Measurements from ENCODE around the gene GMPR.
"Not testable (repeated sequence)": the region's sequence is repeated elsewhere in the genome, so short reads cannot be mapped to it uniquely, and the experiment has no call there.

GMPR gene

DNA sequence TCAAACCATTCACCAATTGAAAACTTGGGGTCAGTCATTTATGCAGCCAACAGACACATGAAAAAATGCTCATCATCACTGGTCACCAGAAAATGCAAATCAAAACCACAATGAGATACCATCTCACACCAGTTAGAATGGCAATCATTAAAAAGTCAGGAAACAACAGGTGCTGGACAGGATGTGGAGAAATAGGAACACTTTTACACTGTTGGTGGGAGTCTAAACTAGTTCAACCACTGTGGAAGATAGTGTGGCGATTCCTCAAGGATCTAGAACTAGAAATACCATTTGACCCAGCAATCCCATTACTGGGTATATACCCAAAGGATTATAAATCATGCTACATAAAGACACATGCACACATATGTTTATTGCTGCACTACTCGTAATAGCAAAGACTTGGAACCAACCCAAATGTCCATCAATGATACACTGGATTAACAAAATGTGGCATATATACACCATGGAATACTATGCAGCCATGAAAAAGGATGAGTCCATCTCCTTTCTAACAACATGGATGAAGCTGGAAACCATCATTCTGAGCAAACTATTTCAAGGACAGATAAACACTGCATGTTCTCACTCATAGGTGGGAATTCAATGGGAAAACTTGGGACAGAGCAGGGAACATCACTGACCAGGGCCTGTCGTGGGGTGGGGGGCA, 13.2 kb upstream of the GMPR start:
- not testable (repeated sequence) for DNase-seq (ENCODE audit: low spot score)

DNA sequence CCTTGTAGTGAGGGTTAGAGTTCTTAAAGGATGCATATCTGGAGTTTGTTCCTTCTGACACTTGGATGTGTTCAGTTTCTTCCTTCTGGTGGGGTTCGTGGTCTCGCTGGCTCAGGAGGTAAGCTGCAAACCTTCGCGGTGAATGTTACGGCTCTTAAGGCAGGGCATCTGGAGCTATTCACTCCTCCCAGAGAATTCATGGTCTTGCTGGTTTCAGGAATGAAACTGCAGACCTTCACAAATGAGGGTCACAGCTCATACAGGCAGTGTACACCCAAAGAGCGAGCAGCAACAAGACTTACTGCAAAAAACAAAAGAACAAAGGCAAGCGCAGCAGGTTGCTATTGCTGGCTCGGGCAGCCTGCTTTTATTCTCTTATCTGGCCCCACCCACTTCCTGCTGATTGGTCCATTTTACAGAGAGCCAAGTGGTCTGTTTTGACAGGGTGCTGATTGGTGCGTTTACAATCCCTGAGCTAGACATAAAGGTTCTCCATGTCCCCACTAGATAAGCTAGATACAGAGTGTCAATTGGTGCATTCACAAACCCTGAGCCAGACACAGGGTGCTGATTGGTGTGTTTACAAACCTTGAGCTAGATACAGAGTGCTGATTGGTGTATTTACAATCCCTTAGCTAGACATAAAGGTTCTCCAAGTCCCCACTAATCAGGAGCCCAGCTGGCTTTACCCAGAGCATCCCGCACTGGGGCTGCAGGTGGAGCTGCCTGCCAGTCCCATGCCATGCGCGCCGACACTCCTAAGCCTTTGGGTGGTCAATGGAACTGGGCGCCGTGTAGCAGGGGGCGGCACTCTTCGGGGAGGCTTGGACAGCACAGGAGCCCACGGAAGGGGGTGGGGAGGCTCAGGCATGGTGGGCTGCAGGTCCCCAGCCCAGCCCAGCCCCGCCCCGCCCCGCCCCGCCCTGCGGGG, 12.0 kb upstream of the GMPR start:
- DNase-seq (ENCODE audit: low spot score) = not testable (repeated sequence)

DNA sequence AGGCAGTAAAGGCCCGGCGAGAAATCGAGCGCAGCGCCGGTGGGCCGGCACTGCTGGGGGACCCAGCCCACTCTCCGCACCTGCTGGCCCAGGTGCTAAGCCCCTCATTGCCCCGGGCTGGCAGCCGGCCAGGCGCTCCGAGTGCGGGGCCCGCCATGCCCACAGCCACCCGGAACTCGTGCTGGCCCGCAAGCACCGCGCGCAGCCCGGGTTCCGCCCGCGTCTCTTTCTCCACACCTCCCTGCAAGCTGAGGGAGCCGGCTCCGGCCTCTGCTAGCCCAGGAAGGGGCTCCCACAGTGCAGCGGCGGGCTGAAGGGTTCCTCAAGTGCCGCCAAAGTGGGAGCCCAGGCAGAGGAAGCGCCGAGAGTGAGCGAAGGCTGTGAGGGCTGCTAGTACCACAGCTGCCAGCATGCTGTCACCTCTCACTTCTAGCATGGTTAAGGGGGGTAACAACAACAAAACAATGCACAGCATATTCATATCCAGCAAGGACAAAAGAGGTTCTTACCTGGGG, 11.3 kb upstream of the GMPR start:
- no peak for DNase-seq (ENCODE audit: low spot score)

DNA sequence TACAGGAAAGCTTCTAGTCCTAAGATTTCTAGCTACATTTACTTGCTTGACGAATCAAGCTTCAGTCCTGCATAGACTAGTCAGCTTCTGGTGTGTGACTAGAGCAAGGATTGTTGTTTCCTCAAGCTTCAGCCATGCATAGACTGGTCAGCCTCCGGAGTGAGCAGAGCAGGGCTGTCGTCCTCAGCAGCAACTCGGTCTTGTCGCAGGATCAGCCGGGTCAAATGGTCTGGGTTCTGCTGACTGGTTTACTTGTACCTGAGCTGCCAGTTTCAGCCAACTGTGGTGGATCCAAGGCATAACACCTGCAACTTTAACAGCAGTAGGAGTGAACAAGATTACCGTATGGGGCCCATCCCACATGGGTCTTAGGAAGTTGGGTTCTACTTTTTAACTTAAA, 10.8 kb upstream of the GMPR start:
- DNase-seq (ENCODE audit: low spot score) = no peak

DNA sequence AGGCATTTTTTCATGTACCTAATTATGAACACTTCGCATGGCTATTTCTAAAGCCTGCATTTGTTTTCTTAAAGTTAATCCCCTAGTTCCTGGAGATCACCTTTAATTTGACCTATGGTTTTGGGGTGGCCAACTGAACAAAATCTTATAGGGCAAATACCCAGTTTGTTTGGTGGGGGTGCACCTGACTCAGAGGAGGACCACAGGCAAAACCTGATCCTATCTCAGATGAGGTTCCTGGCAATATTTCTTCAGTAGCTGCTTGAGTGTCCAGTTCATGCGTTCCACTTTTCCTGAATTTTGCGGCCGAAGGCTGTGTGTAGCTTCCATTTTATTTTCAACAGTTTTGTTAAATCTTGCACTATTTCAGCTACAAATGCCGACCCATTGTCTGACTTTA, 10.3 kb upstream of the GMPR start:
- DNase-seq (ENCODE audit: low spot score) = no peak

DNA sequence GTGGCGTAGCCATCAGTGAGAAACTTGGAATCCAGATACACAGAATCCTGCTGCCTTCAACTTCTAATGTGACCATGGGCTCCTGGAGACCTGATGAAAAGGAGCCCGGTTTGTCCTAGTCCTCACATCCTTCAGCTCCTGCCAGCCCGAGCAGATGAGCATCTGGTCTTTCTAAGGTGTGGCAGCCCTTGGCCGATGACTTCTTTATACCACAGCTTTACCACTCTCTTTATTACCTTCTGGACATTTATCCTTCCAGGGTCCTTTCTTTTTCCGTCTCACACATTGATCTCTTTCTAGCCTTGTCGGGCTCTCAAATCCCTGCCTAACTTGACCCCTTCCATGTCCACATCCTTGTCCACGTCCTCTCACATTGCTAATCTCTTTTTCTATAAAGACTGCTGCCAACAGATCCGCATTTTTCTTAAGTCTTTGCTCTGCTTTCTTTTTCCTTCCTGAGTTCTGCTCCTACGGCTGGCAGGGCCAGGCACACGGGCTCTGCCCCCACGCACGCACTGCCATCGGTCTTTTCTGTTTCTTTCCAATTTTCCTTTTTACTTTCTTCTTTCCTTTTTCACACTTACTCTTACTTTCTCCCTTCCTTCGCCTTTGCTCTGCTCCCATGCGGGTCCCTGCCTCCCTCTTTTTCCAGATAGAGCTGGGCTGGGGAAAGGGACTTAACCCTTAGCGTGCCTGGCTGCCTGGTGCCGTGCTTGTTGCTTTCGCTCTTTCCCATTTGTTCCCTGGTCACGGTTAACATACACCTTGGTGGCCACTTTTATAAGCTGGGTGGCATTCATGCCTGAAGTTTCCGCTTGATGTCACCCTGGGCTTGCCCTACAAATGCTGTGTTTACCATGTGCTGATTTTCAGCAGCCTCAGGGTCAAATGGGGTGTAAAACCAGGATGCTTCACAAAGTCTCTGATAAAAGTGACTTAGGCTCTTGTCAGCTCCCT, 9.4 kb upstream of the GMPR start:
- DNase-seq (ENCODE audit: low spot score) = no peak

DNA sequence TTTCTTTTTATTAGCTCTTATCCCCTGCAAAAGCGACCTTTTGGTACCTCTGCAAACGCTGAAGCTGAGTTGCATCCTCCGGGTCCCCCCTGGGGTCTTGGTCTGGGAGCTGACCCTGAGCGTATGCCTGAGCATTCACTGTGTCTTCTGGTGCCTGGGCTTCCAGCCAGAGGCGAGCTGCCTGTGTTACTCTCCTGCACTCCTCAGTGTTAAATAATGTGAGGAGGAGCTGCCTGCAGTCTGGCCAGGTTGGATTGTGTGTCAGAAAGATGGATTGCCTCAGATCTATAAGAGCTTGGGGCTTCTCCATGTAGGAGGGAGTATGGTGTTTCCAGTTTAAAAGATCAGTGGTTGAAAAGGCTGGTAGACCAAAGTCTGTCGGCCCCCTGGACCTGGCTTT, 8.7 kb upstream of the GMPR start:
- DNase-seq (ENCODE audit: low spot score) = no peak

DNA sequence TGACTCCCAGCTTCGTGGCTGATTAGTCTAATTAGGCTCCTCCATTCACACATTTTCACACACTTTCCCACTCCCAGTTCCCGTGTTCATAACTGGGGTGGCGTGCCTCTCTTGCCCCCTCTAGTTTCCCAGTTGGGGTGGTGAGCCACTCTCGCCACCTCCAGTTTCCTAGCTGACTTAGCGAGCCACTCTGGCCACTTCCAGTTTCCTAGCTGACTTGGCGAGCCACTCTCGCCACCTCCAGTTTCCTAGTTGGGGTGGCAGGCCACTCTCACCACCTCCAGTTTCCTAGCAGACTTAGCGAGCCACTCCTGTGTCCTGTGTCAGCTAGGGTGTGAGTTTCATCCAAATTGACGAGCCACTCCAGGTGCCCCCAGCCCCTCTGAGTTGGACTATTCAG, 7.4 kb upstream of the GMPR start:
- no peak for DNase-seq (ENCODE audit: low spot score)

DNA sequence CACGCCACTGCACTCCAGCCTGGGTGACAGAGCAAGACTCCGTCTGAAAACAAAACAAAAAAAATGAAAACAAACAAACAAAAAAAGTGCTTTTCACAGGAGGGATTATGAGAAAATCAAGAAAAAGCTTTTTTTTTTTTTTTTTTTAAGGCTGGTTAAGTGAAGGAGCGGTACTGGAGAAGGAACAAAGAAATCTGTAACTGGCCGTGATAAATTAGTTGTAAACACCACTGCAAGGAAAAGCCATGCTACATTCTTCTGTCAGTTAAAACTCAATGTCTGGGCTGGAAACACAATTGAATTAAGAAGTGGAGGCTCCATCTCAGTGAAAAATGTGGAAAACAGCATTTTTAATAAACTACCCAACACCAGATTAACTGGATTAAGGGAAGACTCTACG, 6.3 kb upstream of the GMPR start:
- no peak for DNase-seq (ENCODE audit: low spot score)

DNA sequence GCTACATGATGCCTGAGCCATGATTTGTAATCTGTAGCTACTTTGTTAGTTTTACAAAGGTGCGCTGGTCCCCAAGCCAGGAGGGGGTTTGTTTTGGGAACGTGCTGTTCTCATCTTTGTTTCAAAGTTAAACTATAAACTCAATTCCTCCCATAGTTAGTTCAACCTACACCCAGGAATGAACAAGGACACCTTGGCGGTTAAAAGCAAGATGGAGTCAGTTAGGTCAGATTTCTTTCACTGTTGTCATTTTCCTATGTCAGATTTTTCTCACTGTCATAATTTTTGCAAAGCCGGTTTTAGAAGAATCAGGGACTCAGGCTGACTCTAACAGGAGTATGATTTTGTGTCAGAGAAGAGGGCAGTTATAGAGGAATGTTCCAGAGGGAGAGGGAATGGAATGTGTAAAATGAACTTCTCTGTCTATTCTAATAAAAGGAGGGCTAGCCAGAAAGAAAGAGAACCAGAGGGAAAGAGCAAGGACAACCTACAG, 2.3 kb upstream of the GMPR start:
- DNase-seq (ENCODE audit: low spot score) = no peak

DNA sequence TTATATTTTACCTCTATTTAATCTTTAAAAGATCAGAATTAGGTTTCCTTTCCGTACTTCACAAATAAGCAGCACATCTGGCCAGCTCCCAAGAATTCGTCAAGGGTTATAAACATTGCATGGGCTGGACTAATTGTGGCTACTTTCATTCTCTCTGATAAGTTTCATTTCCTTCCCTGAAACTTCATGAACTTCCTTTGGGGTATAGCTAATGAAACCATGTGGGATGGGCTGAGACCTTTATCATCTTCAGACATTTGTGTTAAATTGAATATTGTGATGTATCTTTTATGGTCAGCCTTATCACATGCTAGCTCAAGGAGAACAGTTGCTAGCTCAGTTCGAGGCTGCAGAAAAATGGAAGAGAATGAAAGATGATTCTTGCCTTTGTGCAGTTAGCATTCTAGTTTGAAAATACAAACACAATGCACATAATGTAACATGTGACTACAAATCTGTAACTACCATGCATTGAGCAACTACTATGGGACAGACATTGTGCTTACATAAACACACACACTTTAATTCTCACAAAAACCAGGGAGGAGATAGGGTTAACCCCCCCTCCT, 1.7 kb upstream of the GMPR start:
- peak; percentile 60 for DNase-seq (ENCODE audit: low spot score)

DNA sequence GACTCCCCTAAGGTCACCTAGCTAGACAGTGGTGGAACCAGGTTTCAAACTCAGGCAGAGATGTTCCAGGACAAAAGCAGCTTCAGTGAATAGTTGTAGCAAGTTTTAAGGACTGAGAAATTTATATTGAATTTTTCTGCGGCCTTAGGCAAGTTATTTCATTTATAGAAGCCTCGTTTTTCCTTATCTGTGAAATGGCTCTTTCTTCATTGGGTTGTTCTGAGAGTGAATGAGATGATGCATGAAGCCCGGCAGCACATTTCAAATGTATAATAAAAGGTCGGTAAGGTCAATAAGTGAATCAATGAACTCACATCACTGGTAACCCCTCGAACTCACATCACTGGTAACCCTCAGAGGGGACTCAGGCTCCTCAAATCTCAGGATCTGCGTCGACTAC, 1.1 kb upstream of the GMPR start:
- no peak for DNase-seq (ENCODE audit: low spot score)

DNA sequence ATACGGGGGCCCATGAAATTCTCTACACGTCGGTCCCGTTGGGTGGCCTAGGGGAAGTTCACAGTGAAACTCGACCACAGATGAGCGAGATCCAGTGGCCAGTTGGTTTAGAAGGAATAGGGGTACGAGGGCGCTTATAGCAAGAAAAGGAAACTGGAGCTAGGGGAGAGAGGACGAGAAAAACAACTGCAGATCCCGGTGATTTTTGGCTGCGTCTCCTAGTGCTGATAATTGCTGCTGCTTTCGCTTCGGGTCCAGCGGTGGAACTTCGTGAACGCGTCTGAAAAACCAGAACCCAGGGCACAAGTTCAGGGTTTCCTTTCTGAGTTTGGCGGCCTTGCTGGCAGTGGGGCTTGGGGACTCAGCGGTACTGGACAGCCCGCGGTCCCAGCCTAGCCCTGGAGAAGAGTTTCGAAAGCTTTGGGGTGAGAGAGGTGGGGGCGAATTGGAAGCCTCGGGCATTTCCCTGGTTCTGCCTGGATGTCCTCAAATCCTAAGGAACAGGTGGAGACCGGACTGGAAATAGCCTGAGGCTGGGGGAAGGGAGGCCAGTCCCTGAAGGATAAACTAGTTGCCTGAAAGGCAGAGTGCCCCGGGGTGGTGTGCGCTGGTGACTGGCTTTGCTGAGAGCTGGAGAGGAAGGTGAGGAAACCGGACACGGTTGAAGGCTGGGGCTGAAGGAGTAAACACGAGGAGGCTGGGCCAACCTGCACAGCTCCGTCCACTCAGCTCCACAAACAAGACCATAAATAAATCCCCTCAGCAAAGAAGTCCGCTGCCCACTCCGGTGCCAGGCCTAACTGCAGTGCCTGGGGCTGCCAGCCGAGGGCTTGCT, 793 bp downstream of the GMPR start:
- peak; percentile 55 for DNase-seq (ENCODE audit: low spot score)

DNA sequence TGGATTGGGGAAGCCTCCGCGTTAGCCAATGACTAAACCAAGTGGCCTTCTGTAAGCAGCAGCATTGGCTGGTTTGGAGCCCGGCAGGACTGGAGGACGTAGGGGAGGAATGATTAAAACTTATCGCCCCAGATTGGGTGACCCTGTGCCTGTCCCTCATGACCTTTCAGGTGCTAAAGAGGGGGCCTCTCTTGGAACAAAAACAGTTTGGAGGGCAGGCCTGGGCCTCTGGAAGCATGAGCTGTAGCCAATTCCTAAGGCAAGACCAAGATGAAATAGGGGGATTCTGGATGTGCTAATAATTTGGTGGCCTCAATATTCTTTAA, 1.4 kb downstream of the GMPR start:
- peak; percentile 77 for DNase-seq (ENCODE audit: low spot score)

DNA sequence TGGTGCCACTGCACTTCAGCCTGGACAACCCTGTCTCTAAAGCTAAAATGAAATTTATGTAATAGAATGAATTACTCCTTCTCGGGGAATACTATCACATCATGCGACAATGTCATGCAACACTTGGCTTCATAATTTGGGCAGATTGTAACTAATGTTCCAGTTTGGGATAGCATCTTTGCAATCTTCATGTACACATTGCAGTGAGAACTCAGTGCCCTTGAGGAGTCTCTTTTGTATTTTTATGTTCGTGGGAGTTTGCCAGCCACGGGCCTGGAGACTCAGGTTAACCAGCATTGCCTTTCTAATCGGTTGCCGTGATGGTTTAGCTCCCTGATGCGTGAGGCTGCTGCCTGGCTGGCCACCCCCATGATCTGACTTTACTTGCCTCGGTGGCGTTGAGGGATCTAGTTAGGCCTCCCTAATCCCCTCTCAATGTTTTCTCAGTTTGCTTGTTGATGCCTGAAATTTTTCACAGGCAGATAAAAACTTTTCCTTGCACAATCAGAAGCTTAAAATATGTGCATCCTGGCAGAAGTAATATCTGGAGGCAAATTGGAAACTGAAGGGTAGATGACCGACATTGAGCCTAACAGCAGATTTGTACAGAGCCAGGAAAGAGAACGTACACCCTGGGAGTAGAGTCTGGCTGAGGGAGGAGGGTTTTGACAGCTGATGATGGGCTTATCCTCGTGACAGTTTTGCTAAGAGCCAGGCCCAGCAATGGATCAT, 2.4 kb downstream of the GMPR start:
- DNase-seq (ENCODE audit: low spot score) = no peak

DNA sequence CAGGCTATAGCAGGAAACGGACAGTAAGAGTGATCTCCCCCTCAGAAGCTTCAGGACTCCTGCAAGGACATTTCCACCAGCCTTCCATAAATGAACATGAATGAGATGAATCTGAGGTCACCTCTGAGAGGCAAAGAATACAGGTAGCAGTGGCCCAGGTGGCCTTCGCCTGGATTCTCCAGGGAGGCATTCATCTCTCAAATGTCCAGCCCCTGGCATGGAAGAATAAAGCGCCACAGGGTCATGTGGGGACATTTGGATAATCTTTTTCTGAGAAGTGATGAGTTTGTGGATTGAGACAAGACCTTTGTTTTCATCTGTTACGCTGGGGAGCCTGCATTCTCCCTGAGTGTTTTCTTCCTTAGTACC, 2.9 kb downstream of the GMPR start:
- no peak for DNase-seq (ENCODE audit: low spot score)

DNA sequence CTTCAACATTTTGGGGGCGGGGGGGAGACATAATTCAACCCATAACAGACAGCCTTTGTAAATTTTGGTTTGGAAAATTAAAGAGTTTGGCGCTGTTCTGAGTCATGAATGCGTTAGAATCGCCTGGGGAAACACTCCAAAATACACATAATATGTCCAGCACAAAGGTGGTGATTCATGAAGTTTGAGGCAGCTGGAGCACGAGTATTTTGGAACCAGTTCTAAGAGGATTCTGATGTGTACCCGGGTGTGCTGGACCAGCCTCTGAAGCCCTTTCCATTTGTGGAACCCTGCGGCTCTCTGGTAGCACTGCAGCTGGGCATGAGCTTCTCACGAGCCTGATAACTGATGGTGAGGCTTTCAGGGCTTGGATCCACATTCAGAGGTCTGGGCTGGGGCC, 4.7 kb downstream of the GMPR start:
- DNase-seq (ENCODE audit: low spot score) = peak; percentile 80

DNA sequence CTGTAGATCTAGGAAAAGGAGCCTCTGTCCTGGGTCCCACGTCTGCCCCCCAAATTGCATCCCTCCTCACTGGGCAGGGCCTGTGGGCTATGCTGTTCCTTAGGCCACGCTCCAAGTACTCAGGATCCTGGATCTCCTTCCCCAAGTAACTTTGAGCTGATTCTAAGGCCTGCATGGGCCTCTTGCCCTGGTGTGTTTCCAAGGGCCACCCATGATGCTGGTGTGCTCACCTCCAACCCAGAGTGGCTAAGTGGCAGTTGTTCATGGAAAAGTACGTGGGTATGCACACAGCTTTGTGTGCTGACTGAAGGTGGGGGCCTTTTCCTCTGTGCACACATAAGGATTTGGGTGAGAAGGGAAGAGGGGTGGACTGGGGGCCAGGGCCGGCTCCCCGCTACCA, 5.3 kb downstream of the GMPR start:
- no peak for DNase-seq (ENCODE audit: low spot score)

DNA sequence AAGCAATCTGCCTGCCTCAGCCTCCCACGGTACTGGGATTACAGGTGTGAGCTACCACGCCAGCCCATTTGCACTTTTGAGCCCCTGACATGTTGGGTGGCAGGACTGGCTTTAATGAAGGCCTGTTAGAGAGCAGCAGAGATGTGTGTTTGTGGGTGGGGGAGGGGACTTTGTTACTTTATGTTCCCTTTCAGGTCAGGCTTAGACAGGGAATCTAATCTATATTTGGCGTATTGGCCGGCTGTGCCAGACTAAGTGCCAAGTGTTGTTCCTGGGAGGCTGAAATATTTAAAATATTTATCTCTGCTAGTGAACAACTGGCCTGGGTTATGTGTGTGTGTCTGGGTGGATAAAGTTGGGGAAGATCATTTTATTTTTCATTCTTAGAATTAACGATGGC, 6.1 kb downstream of the GMPR start:
- DNase-seq (ENCODE audit: low spot score) = no peak

DNA sequence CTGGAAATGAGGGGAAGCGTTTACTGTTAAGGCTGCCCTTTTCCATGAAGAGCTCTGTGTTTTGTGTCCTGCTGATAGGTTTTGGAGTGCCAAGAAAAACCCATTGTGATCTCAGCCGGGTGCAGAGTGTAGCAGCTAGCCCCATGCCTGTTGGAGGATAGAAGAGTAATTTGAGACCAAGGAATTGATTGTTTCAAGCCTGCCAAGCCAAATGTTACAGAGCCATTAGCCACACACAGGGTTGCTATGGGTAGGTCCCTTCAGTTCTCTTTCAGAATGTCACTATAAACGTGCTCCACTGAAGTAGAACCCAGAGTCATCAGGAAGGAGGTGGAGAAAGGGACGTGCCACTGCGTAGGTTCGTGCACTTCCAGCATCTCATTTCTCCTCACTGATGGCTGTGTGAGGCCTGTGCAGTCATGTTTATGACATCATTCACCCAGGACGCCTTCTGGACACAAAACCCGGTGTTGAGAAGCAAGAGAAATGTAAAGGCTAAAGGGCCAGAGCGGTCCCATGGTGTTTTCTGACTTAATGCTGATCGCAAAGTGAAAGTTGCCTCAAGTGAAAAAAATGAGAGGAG, 6.6 kb downstream of the GMPR start:
- no peak for DNase-seq (ENCODE audit: low spot score)

Data from AG08396 (cell line).